SW 1271 (cell line): Measurements from ENCODE around the gene DSCAM.
"Not testable (repeated sequence)": the region's sequence is repeated elsewhere in the genome, so short reads cannot be mapped to it uniquely, and the experiment has no call there.

Source experiments
- DNase-seq, 2 experiments: peaks; one replicate each; lab custom pipeline; 2025; lab: John Stamatoyannopoulos, UW

Gene DSCAM

DNA sequence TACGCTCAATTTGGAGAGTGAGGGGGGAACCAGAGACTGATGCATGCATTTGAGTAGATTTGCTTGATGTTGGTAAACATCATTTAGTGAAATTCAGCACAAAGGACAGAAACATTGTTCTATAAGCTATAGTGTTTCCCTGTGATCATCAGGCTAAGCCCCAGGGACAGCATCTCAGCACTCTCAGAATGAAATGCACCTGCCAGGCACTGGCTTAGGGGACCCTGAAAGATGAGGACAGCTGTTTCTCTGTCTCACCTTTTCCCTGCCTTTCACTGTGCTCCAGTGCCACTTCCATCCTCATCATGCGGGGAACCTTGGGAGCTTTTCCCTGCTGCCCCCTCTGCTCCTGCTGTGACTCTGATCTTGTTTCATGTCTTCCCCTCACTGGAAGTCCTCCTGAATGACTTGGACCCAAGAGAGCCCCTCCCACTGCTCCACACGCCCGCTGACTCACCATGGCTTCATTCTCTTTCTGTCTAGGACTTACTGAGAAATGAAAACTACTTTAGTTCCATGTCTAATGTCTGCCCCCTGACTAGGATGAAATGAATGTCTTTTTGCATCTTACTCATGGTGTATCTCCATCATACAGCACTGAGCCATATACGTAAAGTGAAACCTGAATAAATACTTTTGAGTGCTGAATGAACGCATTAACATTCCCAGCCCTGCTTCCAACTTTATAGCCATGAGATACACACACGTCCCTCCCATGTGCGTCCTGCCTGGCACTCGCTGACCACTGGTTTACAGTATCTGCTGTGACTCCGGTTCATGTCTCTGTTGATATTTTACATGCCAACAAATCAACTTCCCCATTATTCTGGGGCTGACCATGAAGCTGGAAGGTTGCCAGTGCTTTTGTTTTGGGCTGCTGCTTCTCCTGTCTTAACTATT is 797.7 kb downstream of the DSCAM start:
- DNase-seq: no peak

GRCh38 chr21:40047993-40048730 is 798.8 kb downstream of the DSCAM start:
- no peak for DNase-seq

GRCh38 chr21:40047211-40047610 is 799.7 kb downstream of the DSCAM start:
- DNase-seq: no peak

- no peak for DNase-seq
Measured at GRCh38 chr21:40043866-40044265, 803.1 kb downstream of the DSCAM start.

DNA sequence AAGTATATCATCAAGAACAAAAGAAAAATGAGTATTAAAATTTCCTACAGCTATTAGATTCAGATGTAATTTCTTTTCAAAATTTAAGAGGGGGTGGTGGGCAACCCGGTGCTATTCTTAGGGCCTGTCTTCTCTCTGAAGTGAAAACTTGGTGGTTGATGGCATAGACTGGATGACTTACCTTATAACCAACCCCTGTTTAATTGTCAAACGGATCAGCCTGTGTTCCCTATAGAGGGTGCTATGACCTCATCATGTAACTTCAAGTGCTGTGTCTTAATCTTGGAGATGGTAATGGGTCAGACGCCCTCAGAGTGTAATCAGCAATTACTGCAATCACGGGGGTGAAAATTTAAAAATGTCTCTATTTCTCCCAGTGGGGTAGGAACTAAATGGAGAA is 803.5 kb downstream of the DSCAM start:
- no peak for DNase-seq

DNA sequence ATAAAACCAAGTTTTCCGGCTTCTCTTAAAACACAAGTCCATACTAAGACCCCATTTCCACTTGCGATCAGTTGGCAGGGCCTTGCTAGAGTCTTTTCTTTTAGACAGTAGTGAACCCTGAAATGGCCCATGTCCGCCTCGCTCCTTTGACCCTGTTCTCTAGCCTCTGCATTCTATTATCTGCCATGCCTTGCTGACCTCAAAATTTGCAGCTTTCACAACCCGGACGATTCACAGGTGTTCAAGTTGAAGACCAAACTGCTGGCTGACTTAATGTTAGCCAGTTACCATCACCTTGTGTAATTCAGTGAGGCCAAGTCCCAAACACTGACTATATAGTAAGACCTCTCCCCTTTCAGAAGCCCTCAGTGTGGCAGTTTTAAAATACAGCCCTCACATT is 805.5 kb downstream of the DSCAM start:
- DNase-seq: no peak

DNA sequence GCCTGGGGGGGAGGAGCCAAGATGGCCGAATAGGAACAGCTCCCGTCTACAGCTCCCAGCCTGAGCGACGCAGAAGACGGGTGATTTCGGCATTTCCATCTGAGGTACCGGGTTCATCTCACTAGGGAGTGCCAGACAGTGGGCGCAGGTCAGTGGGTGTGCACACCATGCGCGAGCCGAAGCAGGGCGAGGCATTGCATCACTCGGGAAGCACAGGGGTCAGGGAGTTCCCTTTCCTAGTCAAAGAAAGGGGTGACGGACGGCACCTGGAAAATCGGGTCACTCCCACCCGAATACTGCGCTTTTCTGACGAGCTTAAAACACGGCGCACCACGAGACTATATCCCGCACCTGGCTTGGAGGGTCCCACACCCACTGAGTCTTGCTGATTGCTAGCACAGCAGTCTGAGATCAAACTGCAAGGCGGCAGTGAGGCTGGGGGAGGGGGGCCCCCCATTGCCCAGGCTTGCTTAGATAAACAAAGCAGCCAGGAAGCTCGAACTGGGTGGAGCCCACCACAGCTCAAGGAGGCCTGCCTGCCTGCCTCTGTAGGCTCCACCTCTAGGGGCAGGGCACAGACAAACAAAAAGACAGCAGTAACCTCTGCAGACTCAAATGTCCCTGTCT is 813.7 kb downstream of the DSCAM start:
- not testable (repeated sequence) for DNase-seq

DNA sequence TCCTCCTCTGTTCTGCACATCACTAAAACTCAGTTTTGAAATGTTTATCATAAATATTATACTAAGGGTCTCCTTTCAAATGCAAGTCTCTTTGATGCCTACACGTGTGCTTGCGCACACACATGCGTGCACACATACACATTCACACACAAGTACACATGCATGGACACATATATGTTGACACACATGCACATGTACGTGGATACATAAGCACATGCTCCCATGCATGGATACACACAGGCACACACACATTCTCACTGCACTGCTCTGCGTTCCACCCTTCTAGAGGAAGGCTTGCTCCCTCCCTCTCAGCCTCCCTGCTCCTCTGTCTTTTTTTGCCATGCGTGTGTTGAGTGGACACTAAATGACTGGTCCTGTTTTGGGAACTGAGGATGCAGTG is 817.1 kb downstream of the DSCAM start:
- no peak for DNase-seq

DNA sequence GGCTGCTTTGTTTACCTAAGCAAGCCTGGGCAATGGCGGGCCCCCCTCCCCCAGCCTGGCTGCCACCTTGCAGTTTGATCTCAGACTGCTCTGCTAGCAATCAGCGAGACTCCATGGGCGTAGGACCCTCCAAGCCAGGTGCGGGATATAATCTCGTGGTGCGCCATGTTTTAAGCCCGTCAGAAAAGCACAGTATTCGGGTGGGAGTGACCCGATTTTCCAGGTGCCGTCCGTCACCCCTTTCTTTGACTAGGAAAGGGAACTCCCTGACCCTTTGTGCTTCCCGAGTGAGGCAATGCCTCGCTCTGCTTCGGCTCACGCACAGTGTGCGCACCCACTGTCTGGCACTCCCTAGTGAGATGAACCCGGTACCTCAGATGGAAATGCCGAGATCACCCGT is 818.6 kb downstream of the DSCAM start:
- not testable (repeated sequence) for DNase-seq

GRCh38 chr21:40021558-40022351 is 825.2 kb downstream of the DSCAM start:
- no peak for DNase-seq

DNA sequence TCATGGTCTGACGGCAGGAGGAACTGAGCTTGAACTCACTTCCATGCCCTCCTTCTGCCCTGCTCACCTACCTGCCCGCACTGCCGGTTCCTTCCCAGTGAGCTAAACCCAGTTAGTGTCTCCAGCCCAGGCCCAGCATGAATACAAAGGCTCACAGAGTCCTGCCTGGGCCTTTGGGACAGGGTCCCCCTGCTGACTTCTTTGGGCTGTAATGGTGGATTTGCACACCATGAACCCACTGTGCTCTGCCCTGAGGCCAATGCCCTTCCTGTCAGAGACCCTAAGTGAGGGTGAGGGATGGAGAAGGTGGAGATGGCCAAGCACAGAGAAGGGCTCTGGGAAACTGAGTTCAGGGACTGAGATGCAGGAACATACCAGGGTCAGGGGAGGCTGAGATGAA is 826.3 kb downstream of the DSCAM start:
- no peak for DNase-seq

DNA sequence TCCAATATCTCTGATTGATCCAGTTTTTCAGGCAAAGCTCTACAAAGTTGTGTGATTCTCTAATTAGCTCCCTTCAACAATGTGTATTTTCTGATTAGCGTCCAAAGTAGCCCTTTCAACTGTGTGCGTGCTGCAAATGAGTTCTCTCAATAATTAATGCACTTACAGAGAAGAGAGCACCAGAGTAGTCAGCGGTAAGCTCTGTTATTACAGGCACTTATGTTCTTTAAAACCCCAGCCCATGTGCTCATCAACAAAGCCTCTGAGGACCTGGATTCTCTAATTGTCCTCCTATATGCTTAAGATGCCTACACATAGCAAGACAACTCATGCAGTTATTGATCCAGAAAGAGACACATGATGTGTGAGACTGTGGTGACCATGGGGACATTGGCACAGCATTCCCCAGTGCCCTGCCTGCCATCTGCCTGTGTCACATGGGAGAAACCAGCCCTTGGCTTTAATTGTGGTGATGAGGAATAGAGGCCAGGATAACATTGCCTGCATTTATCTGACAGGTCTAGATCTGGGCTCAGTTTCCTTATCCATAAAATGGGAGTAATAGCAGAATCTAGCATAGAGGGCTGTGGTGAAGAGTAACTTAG is 828.0 kb downstream of the DSCAM start:
- no peak for DNase-seq

DNA sequence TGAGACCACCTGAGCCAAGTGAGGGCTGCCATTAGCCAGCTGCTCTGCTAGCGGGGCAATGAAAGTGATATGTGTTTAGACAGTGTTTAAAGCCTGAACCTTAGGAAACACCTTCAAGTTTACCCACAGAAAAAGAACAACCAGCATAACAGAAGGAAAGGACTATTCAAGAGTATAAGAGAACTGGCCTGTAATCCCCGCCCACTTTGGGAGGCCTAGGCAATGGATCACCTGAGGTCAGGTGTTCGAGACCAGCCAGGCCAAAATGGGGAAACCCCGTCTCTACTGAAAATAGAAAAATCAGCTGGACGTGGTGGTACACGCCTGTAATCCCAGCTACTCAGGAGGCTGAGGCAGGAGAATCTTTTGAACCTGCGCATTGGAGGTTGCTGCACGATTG is 830.3 kb downstream of the DSCAM start:
- DNase-seq: no peak

GRCh38 chr21:40016234-40016633 is 830.7 kb downstream of the DSCAM start:
- no peak for DNase-seq

- no peak for DNase-seq
Measured at GRCh38 chr21:40015818-40016217, 831.1 kb downstream of the DSCAM start.

DNA sequence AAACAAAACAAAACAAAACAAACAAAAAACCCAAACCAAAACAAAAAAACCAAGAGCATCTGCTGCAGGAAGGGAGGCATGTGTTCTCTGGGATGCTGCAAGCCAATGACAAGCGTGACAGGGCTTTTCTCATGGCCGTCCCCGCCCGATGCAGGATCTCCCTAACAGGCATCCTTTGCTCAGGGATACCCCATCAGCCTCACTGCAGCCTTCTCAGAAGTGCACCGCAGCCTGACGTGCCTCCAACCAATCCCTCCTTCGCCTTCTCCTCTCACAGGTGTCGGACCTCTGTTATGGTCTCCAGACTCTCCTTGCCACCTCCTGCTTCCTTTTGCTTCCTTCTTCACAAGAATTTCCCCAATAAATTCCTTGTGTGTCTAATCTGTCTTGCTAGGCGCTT is 832.6 kb downstream of the DSCAM start:
- DNase-seq: no peak

DNA sequence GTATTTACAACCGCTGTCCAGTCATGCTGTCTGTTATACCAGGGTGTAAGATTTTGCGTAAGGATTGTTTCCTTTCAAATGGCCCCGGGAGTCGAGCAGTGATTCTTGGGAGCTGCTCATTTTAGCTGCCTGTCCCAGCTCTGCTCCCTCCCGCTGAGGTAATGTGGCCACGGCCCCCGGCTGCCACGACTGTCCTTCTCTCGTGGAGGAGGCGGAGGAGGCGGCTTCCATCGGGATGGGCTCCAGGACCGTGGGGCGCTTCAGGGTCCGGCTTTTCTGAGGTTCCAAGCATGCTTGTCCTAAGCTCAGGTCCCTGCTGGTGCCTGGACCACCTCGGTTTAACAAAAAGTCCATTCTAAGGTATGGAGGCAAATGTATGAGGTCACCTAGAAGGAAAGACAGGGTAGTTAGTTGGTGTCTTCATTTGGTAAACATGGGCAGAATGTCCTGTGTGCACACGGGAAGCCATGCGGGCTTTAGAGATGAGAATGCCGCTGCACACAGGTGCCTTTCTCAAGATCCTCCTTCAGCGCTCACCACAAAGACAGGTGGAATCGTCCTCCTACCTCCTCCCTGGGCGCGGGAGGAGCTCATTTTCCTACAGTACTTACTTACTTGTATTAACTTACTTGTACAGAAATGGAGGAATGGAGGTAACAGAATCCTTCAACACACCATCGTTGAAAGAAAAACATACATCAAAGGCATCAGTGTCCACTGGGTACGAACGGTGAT is 833.8 kb downstream of the DSCAM start:
- no peak for DNase-seq

- DNase-seq: no peak
Measured at GRCh38 chr21:40011371-40011770, 835.6 kb downstream of the DSCAM start.

- DNase-seq: no peak
Measured at GRCh38 chr21:40002978-40003377, 844.0 kb downstream of the DSCAM start.

DNA sequence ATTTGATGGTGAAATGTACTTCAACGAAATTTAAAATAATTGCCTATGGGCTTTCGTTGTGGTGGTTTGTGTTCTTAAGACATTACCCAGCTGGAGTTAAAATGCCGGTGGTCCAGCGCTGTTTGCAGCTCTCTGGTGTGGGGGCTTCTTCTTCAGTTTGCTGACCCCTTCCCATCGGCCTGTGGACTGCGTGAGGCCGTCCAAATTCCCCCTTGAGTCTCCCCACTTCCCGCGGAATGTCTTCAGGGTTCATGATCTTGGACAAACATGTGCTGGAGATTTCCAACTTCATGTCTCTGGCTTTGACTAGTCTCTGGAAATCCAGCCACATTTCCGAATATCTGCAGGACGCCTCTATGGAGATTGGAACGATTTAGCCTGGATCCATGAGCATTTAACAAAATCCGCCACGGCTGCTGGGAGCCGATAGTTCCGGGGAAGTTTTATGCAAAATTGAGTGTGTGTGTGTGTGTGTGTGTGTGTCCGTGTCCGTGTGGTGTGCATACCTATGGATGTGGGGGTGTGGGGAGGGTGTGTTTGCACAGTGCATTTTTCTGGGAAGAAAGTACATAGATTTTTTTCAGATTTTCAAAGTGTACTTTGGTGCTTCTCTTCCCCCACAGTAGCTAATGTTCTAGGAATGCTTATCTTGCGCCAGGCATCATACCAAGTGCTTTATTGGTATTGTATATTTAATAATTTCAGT is 862.5 kb downstream of the DSCAM start:
- DNase-seq: no peak
